ENCODE data around the gene ZSWIM6.

Gene ZSWIM6

GRCh38 chr5:61586096-61587084, 254.3 kb downstream of the ZSWIM6 start:
- in situ Hi-C loops (cut with HindIII; ENCODE audit: low sequenced_read_pairs): no loop called here

GRCh38 chr5:61587125-61587524, 255.1 kb downstream of the ZSWIM6 start:
- in situ Hi-C loops (cut with HindIII; ENCODE audit: low sequenced_read_pairs): no loop called here

DNA sequence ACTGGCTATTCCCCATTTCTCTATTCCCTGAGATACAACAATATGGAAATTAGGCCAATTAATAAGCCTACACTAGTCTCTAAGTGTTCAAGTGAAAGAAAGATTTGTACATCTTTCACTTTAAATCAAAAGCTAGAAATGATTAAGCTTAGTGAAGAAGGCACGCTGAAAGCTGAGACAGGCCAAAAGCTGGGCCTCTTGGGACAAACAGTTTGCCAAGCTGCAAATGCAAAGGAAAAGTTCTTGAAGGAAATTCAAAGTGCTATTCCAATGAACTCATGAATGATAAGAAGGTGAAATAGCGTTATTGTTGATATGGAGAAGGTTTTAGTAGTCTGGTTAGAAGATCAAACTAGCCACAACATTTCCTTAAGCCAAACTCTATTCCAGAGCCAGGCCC, 256.2 kb downstream of the ZSWIM6 start:
- in situ Hi-C loops (cut with HindIII; ENCODE audit: low sequenced_read_pairs): no loop called here

GRCh38 chr5:61589946-61590345, 257.9 kb downstream of the ZSWIM6 start:
- in situ Hi-C loops (cut with HindIII; ENCODE audit: low sequenced_read_pairs): no loop called here

- in situ Hi-C loops (cut with HindIII; ENCODE audit: low sequenced_read_pairs): no loop called here
Measured at GRCh38 chr5:61590473-61590872, 258.4 kb downstream of the ZSWIM6 start.

GRCh38 chr5:61591859-61592258, 259.8 kb downstream of the ZSWIM6 start:
- in situ Hi-C loops (cut with HindIII; ENCODE audit: low sequenced_read_pairs): no loop called here

DNA sequence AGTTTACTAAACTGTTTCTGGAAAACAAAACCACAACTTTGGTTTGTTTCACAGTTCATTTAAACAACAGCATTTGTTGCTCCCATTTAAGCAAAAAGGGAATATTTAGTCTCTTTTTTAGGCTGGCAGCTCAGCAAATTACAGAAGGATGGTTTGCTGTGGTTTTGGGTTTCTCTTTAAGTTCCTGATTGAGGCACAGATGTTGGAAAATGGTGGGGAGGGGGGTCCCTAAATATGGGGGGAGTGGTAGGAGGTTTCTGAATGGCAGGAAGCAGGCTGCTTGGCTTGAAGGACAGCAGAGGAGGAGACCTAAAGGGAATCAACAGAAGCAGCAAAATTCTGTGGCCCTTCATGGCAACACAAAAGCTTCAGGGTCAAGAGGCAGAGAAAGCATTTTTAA, 263.4 kb downstream of the ZSWIM6 start:
- in situ Hi-C loops (cut with HindIII; ENCODE audit: low sequenced_read_pairs): no loop called here
